GM18858 (cell line): Measurements from ENCODE around the gene ETF1.

Experiments
- ATAC-seq: cut with Tn5 transposase; IDR thresholded peaks from one replicate; pipeline ENCODE4 v1.9.1; 2021; ENCODE audit not compliant: unreplicated experiment

The ETF1 gene

GRCh38 chr5:138563340-138564118 lies 20.5 kb upstream of the ETF1 start:
- ATAC-seq, result no peak

GRCh38 chr5:138560971-138561370 lies 17.9 kb upstream of the ETF1 start:
- ATAC-seq, result no peak

GRCh38 chr5:138559937-138560336 lies 16.9 kb upstream of the ETF1 start:
- ATAC-seq, result no peak

- no peak for ATAC-seq
Observed at GRCh38 chr5:138557677-138558076, 14.6 kb upstream of the ETF1 start.

- ATAC-seq, result no peak
Observed at GRCh38 chr5:138554143-138554542, 11.1 kb upstream of the ETF1 start.

- no peak for ATAC-seq
Observed at GRCh38 chr5:138553437-138554095, 10.5 kb upstream of the ETF1 start.

GRCh38 chr5:138552657-138553056 lies 9.6 kb upstream of the ETF1 start:
- no peak for ATAC-seq

GRCh38 chr5:138549414-138549813 lies 6.4 kb upstream of the ETF1 start:
- ATAC-seq, result no peak

- ATAC-seq, result no peak
Observed at GRCh38 chr5:138545919-138546562, 3.0 kb upstream of the ETF1 start.

- no peak for ATAC-seq
Observed at GRCh38 chr5:138544181-138545134, 1.4 kb upstream of the ETF1 start.

- ATAC-seq, result peak; percentile 29
Observed at GRCh38 chr5:138543730-138544104, 681 bp upstream of the ETF1 start.

GRCh38 chr5:138542180-138542955 lies 668 bp downstream of the ETF1 start:
- no peak for ATAC-seq

- no peak for ATAC-seq
Observed at GRCh38 chr5:138541511-138542179, 1.4 kb downstream of the ETF1 start.

GRCh38 chr5:138539791-138540190 lies 3.2 kb downstream of the ETF1 start:
- ATAC-seq, result no peak

- ATAC-seq, result no peak
Observed at GRCh38 chr5:138538943-138539627, 4.0 kb downstream of the ETF1 start.

- no peak for ATAC-seq
Observed at GRCh38 chr5:138536665-138537315, 6.2 kb downstream of the ETF1 start.

- no peak for ATAC-seq
Observed at GRCh38 chr5:138536215-138536614, 6.8 kb downstream of the ETF1 start.
